Stimulated activated CD4-positive, alpha-beta T cell treated with anti-CD3 and anti-CD28 coated beads, Interleukin-15, amount 100 ng/mL, for 24 hours (primary cell): ENCODE data around the gene ENTHD1.
A peak's percentile ranks its signal among the peaks of the same experiment; 100 is the strongest.
"Not testable (repeated sequence)": the region's sequence is repeated elsewhere in the genome, so short reads cannot be mapped to it uniquely, and the experiment has no call there.

Source experiments
- DNase-seq: peaks from one replicate; pipeline ENCODE4 v3.0.0-alpha.2; 2020

Gene ENTHD1

DNA sequence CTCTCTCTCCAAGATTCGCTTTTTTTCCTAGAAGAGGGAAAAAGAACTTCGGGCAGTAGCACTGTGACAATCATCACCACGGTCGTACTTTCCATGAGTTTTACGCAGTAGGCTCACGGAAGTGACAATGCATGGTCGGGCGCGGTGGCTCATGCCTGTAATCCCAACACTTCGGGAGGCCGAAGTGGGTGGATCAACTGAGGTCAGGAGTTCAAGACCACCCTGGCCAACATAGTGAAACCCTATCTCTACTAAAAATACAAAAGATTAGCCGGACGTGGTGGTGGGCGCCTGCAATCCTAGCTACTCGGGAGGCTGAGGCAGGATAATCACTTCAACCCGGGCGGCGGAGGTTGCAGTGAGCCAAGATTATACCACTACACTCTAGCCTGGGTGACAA, 30.7 kb upstream of the ENTHD1 start:
- no peak for DNase-seq

DNA sequence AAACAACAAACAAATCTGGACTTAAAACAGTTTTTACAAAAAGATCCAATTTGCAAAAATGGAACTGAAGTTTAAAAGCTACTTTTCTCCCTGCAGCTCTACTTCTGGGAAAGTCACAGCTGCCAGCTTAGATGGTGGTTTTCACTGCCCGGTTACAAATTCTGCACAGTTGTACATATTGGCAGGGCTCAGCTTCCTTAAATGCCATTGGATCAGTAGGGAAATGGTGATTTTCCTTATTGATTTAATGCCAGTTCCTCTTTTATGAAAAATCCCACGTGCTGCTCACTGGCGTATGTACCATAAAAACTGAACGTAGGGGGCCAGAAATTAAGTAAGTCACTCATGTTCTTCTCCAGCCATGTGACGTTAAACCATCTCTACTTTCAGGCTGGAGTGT, 30.1 kb upstream of the ENTHD1 start:
- DNase-seq = no peak

DNA sequence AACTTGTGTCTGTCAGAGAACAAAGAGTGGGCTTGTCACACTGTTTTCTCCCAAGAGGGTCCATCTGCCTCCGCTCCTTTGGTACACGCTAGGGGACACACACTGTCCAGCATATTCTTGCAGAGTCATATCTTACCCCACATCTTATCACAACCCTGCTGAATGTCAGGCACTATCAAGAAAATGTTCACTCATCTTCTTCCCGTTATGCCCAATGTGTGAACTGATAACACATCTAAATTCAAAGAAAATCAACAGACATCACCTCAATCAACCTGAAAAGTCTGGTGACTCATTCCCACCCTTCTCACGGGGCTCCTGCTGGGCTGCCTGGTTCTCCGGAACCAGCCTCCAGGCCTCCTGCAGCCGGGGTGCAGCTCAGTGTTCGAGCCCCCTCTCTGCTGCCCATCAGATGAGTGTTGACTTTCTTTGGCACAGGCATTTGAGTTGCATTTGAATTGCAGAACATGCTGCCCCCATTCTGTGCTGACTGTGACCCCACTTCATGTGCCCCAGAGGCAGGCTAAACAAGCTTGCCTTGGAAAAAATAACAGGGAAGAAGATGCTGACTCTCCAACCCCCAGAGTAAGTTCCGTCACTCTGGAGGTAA, 26.7 kb upstream of the ENTHD1 start:
- peak; percentile 84 for DNase-seq

DNA sequence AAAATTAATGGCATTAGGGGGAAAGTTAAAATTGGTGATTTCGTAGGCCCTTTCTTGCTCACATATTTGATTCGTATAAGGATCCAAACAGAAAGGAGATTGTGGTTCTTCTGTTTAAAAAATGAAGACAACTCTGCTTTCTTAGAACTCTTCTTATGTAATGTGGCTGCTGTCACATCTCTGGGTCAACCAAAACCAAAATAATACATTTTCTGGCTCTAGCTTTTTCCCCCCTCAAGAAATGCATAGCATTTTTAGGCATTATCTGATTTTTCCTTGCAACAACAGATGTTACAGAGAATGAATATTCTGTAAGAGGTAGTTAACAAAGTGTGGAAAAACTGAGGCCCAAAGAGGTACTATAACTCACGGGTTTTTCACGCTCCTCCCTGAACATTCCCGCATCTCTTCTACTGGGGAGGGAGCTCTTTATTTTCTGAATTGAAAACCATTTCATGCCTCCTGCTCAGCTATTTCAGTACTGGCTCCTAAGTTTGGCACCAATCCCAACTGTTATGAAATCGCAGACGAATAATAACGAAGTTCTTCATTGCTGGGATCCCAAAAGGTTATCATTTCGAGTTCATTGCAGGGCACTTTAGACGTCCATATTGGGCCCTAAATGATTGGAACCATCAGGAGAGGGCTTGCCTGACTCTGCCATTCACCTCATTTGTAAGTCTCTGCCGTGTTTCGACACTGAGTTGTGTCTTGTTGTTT, 24.4 kb upstream of the ENTHD1 start:
- no peak for DNase-seq

DNA sequence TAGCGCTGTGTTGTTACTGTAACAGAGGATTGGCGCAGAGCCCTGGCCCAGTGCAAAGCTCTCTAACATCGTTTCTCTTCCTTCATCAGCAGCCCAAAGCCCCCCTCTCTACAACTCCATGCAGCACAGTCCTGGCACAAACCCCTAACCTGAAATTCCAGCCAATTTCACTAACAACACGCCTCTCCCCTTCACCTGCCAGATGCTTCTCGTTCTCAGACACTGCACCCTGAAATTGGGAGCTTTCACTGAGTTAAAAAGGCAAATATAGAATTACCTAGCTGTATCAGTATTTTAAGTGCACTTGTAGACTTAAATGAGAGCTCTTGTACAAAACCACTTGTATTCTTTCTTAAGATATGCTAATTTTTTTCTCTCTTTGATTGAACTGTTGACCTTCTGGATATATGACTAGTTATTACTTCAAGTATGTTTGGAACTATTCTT, 23.7 kb upstream of the ENTHD1 start:
- no peak for DNase-seq

- no peak for DNase-seq
These were observed 22.9 kb upstream of the ENTHD1 start for GRCh38 chr22:39916496-39916895.

DNA sequence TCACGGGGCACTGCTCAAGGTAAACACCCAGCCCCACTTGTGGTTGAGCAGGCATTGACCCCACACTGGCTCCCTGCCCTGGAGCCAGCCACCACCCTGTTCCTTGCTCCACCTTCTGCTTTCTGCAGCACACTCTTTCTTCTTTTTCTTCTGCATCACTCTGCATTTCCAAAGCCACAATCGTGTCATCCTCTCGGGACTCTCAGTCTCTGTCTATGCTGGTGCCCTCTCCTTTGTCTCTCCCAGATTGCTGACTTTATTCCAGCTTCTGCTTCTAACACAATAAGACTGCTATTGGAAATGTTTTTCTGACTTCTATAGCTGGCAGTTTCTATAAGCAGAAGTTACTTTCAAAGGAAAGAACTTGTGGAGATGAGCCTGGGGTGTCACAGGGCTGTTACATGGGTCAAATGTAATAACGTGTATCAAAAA, 21.8 kb upstream of the ENTHD1 start:
- no peak for DNase-seq

- no peak for DNase-seq
These were observed 21.0 kb upstream of the ENTHD1 start for GRCh38 chr22:39914584-39914983.

DNA sequence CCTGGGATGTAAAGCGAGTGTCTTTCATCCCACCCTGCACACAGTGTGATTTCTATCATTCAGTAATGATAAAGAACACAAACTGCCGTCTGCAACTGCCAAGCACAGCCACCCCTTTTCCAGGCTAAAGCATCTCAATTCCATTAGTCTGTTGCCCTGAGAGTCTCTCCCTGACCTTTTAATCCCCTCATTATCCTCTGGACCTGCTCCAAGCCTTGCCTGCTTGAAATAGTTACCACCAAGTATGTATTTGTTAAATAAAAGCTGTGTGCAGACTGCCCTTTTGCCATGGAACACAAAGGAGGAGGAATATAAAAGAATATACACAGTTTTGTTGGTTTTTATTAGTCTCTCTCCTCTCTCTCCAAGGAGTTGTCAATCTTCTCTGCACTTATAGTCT, 20.3 kb upstream of the ENTHD1 start:
- no peak for DNase-seq

GRCh38 chr22:39913321-39913720, 19.8 kb upstream of the ENTHD1 start:
- no peak for DNase-seq

- DNase-seq = no peak
These were observed 17.5 kb upstream of the ENTHD1 start for GRCh38 chr22:39910876-39911613.

- DNase-seq = peak; percentile 56
These were observed 15.2 kb upstream of the ENTHD1 start for GRCh38 chr22:39908737-39909136.

DNA sequence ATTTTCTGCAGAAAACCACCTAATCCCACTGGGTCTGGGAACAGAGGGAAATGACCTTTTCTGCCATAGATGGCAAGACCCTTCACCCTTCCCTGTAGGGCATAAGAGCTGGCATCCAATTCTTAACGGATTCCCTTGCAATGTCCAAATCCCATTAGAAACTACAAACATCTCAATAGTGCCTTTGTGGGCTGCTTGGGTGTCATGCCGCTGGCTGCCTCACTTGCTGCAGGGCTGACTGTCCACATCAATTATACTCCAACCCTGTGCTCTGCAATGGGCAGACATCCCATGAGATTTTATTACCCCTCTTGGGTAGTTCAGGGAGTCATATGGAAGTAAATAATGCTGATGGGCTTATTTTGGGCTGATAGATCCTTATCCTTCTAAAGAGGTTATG, 14.6 kb upstream of the ENTHD1 start:
- no peak for DNase-seq

- no peak for DNase-seq
These were observed 14.1 kb upstream of the ENTHD1 start for GRCh38 chr22:39907605-39908097.

DNA sequence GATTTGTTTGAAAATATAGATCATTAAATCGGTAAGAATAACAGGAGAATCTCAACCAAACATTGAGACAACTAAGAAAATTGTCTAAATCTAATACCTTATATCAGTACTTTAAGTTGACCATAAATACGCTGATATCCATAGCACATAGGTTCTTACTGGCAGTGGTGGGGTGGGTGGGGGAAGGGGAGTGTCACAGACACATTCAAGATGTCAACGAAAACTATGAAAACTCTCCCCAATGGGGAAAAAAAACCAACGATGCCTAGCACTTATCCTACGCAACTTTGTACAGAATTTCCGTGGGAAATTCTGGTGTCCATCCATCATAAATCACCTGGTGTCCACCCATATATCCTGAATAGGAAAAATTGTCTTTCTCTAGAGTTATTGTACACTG, 13.5 kb upstream of the ENTHD1 start:
- DNase-seq = peak; percentile 63

- no peak for DNase-seq
These were observed 12.6 kb upstream of the ENTHD1 start for GRCh38 chr22:39906207-39906606.

GRCh38 chr22:39905687-39906086, 12.1 kb upstream of the ENTHD1 start:
- DNase-seq = no peak

DNA sequence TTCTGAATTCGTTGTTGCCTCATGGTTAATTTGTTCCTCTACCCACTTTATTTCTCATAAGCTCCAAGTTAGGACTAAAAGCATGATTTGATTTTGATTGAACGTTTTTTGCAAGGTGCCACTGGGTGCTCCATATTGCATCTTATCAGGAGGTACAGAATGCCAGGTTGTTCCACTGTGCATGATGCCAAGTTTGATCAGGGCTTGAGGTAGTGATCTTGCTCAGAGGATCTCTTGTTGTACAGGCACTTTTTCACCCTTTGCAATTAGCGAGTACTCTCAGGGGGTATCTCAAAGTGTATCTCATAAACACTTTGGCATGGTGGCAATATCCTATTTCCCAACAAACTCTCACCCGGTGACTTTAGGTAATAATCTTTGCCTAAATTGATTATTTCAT, 11.3 kb upstream of the ENTHD1 start:
- DNase-seq = no peak

DNA sequence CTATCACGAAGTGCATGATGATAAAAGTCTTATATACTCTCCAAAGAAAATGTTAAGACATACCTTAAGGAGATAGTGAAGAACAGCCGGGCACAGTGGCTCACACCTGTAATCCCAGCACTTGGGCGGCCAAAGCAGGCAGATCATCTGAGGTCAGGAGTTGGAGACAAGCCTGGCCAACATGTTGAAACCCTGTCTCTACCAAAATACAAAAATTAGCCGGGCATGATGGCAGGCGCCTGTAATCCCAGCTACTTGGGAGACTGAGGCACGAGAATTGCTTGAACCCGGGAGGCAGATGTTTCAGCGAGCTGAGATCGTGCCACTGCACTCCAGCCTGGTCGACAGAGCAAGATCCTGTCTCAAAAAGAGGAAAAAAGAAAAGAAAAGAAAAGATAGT, 10.5 kb upstream of the ENTHD1 start:
- not testable (repeated sequence) for DNase-seq

DNA sequence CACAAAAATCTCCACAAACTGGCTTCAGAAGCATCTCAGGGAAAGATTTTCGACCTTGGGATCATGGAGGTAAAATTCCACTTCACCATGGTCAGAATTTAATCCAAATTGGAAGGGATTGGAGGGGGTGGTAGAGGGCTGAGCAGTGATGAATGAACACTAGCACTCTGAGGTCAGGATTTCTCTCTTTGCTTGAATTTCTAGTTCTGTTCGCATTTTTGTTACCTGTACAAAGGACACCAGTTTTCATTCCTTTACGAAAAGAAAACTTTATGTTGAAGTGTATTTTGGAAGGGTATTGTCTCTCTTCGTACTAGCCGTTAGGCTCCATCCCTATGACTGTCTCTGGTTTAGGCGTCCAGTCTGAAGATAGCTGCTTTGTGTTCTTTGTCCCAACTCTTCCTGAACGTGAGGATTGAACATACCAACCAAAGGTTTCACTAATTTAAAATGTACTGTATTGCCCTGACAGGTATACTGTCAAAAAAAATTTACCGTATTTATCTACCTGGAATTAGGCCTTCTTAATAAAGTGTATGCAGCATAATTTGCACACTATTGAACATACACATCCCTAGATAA, 8.1 kb upstream of the ENTHD1 start:
- no peak for DNase-seq

- peak; percentile 70 for DNase-seq
These were observed 7.0 kb upstream of the ENTHD1 start, which contains the start of gene GRAP2 for GRCh38 chr22:39900306-39901227. GRAP2 (plus strand) TSS chr22:39901084; CDS start chr22:39947107, 46,023 bp downstream.

- DNase-seq = no peak
These were observed 5.4 kb upstream of the ENTHD1 start for GRCh38 chr22:39898997-39899396.
